Activated CD8-positive, alpha-beta T cell treated with anti-CD3 and anti-CD28 coated beads for 36 hours (primary cell): ENCODE measurements around the gene UBE4B. TPM values are rescaled to one million over a fixed set of nuclear protein-coding genes. Genes with fewer than 3 reads are reported as not detected.

Experiments used
- ATAC-seq: fragments of 200-7000 bp; cut with Tn5 transposase; one replicate; pipeline ENCODE4 v1.10.0; 2021; ENCODE audit warnings: mild to moderate bottlenecking, moderate library complexity
- CTCF ChIA-PET: fragments of 350-600 bp; sonication (Branson Sonifier 250); formaldehyde crosslinking; loops from one replicate; lab custom pipeline; 2021; ENCODE audit warnings: antibody characterized with exemption; lab: Charles Lee
- POLR2A ChIA-PET: fragments of 350-600 bp; sonication (Branson Sonifier 250); formaldehyde crosslinking; loops from one replicate; lab custom pipeline; 2021; ENCODE audit warnings: antibody characterized with exemption; lab: Charles Lee
- DNase-seq: peaks from one replicate; pipeline ENCODE4 v3.0.0-alpha.2; 2020
- H3K27ac Mint-ChIP-seq: one replicate; pipeline ENCODE4 v1.8.0; 2021; ENCODE audit warnings: mild to moderate bottlenecking, mixed read lengths
- H3K27me3 Mint-ChIP-seq: one replicate; pipeline ENCODE4 v1.8.0; 2021; ENCODE audit warnings: mixed read lengths
- H3K36me3 Mint-ChIP-seq: one replicate; pipeline ENCODE4 v1.8.0; 2021; ENCODE audit warnings: low read depth, mixed read lengths
- H3K4me1 Mint-ChIP-seq: one replicate; pipeline ENCODE4 v1.8.0; 2021; ENCODE audit warnings: low read depth, mixed read lengths
- H3K4me3 Mint-ChIP-seq: one replicate; pipeline ENCODE4 v1.8.0; 2021; ENCODE audit warnings: mild to moderate bottlenecking, moderate library complexity, mixed read lengths
- H3K9me3 Mint-ChIP-seq: one replicate; pipeline ENCODE4 v1.8.0; 2021; ENCODE audit warnings: mixed read lengths
- intact Hi-C: fragments of 100-400 bp; cut with micrococcal nuclease; formaldehyde crosslinking; loops from one replicate; pipeline ENCODE4 v1.10.0; 2022
- total RNA-seq, 2 experiments: library from RNA; stranded (reverse); gene quantifications; one replicate each; pipeline ENCODE4 v1.2.3, GENCODE V29; 2021
- TF ChIP-seq, protein P1 (sequence below): fragments of 200-600 bp; IDR thresholded peaks from one replicate; pipeline ENCODE4 v1.8.0; 2022; ENCODE audit warnings: antibody characterized with exemption, mild to moderate bottlenecking

UBE4B gene
- total RNA-seq, 2 experiments from 2014 or later = 21.0 to 26.2 TPM

DNA sequence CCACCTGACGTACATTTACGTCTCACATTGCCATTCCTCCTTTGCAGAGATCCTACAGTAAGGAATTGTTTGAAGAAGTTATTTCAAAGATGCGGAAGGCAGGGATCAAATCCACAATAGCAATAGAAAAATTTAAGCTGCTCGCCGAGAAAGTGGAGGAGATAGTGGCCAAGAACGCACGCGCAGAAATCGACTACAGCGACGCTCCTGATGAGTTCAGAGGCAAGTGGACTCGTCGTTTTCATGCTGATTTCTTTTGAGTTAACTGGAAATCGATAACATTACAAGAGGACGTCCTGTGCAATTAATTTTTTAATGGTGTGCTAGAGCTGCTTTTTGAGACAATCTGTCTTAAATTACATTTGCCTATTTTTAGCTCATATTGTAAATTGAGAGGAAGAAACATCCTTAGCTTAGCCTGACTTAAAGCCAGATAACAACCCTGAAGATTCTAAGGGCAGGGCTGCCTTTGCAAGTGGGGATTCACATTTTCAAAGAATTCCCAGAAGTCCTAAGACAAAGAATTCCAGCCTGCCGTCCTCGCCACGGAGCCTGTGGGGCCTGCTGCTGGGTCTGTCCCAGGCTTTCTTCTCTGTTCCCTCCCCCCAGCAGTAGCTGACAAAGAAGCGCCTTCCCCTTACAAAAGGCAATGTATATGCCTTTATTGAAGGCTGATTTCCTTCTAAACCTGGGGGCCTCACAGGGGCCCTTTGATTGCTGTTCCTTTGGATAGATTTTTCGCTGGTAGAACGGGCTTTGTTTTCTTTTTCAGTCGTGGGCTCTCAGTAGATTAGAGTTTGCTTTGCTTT, 146.0 kb downstream of the UBE4B start:
- DNase-seq (no peak), ATAC-seq (no peak)
- CTCF ChIA-PET = interaction anchor here (2.4 kb wide), 1 partner anchor 31 kb away, joined by 9 read pairs; the partner anchor contains the start of gene KIF1B
- peaks cover 18% of the 10 kb centered on the region for H3K36me3 Mint-ChIP-seq
- H3K27ac Mint-ChIP-seq = no peak overlapping the region
- H3K4me3 Mint-ChIP-seq = no peak overlapping the region
- H3K27me3 Mint-ChIP-seq = no peaks in the 10 kb centered on the region
- intact Hi-C loops = no loop called here
- H3K4me1 Mint-ChIP-seq = peaks cover 2% of the 10 kb centered on the region
- POLR2A ChIA-PET = no interaction called here
- peaks cover 4% of the 10 kb centered on the region for H3K9me3 Mint-ChIP-seq
- TF ChIP-seq, protein P1, sequence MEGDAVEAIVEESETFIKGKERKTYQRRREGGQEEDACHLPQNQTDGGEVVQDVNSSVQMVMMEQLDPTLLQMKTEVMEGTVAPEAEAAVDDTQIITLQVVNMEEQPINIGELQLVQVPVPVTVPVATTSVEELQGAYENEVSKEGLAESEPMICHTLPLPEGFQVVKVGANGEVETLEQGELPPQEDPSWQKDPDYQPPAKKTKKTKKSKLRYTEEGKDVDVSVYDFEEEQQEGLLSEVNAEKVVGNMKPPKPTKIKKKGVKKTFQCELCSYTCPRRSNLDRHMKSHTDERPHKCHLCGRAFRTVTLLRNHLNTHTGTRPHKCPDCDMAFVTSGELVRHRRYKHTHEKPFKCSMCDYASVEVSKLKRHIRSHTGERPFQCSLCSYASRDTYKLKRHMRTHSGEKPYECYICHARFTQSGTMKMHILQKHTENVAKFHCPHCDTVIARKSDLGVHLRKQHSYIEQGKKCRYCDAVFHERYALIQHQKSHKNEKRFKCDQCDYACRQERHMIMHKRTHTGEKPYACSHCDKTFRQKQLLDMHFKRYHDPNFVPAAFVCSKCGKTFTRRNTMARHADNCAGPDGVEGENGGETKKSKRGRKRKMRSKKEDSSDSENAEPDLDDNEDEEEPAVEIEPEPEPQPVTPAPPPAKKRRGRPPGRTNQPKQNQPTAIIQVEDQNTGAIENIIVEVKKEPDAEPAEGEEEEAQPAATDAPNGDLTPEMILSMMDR = no peak

DNA sequence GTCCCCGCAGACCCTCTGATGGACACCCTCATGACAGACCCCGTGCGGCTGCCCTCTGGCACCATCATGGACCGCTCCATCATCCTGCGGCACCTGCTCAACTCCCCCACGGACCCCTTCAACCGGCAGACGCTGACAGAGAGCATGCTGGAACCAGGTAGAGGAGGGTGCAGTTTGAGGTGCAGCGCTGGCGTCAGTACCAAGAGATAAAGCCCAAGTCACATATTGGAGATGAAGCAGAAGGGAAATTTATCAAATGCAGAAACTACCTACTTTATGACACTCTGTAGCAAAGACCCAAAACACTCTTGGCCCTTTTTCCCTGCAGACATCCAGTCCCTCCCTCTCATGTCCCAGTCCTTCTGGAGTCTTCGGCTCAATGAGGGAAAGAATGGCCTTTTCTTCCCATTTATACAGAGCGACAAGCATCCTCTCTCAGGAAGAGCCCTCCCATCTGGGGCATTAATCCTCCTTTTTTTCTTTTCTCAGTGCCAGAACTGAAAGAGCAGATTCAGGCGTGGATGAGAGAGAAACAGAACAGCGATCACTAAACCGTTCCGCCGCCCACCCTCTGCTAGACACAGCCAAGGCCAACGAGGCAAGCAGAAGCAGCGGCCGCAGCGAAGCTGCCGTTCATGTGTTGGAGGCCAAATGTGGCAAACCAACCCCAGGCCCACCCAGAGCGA, 146.8 kb downstream of the UBE4B start:
- DNase-seq (no peak), ATAC-seq (no peak)
- TF ChIP-seq, protein P1 = no peak
- intact Hi-C loops = no loop called here
- Mint-ChIP-seq H3K27ac (peak overlapping the region; percentile 1), H3K9me3 (peaks cover 4% of the 10 kb centered on the region), H3K4me1 (no peaks in the 10 kb centered on the region), H3K36me3 (peaks cover 16% of the 10 kb centered on the region), H3K4me3 (no peak overlapping the region), H3K27me3 (no peaks in the 10 kb centered on the region)
- POLR2A ChIA-PET = no interaction called here
- CTCF ChIA-PET = interaction anchor here (2.4 kb wide), 1 partner anchor 30 kb away, joined by 9 read pairs; the partner anchor contains the start of gene KIF1B

DNA sequence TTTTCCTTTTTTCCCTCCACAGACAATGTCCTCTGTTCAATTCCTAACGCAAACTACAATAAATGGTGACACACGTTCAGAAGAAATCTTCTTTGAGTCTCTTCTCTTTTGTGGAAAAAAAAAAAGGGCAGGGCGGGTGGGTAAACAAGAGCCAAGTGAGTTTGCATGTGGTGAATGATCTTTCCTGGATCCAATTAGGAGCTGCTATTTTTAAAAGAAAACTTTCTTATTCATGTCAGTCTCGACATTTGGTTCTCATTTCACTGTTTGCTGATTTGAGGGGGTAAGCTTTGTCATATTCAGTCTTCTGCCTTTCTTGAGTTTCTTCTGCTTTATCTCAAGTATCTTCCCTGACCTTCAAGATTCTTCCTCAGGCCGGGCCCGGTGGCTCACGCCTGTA, 148.4 kb downstream of the UBE4B start:
- TF ChIP-seq, protein P1 = no peak
- Mint-ChIP-seq H3K4me1 (no peaks in the 10 kb centered on the region), H3K4me3 (no peak overlapping the region), H3K36me3 (peaks cover 5% of the 10 kb centered on the region), H3K27me3 (no peaks in the 10 kb centered on the region), H3K27ac (no peak overlapping the region), H3K9me3 (peaks cover under 1% of the 10 kb centered on the region)
- intact Hi-C loops = no loop called here
- no peak for ATAC-seq
- ChIA-PET POLR2A (no interaction called here), CTCF (no interaction called here)
- no peak for DNase-seq

DNA sequence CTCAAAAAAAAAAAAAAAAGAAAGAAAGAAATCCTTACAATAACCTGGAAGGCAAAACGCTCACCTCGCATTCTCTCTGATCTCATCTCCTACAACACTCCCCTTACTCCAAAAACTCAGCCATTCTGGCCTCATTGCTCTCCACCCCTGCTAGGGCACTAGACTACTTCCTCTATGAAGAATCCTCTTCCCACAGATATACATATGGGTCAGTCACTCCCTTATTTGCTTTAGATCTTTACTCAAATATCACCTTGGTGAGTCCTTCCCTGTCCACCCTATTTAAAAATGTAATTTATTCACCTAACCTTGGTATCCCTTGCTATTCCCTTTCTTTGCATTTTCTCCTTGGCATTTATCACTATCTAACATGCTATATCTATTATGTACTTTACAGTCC, 153.0 kb downstream of the UBE4B start:
- Mint-ChIP-seq H3K27ac (no peak overlapping the region), H3K9me3 (peaks cover 2% of the 10 kb centered on the region), H3K27me3 (no peaks in the 10 kb centered on the region), H3K4me3 (no peak overlapping the region), H3K36me3 (no peaks in the 10 kb centered on the region), H3K4me1 (no peaks in the 10 kb centered on the region)
- ATAC-seq (no peak), DNase-seq (no peak)
- intact Hi-C loops = loop anchor here (2.0 kb wide), 1 partner anchor 15 kb away; no protein-coding TSS in a partner anchor
- CTCF ChIA-PET = interaction anchor here (1.6 kb wide), 1 partner anchor 33 kb away, joined by 4 read pairs; no protein-coding TSS in a partner anchor
- POLR2A ChIA-PET = no interaction called here
- TF ChIP-seq, protein P1 = no peak
